SK-N-SH (cell line): ENCODE data around the gene UPF2.

Experiments used
- CTCF ChIP-seq: fragments of 200-600 bp; sonication (generic); IDR thresholded peaks from 2 replicates; pipeline ENCODE4 v1.6.1; 2017; ENCODE audit warnings: antibody characterized with exemption, mild to moderate bottlenecking, moderate library complexity
- GATA2 ChIP-seq: sonication (generic); formaldehyde crosslinking; IDR thresholded peaks from 2 replicates; pipeline ENCODE4 v1.5.0; 2020; ENCODE audit warnings: mild to moderate bottlenecking, missing genetic modification reagents
- POLR2AphosphoS5 ChIP-seq: IDR thresholded peaks from 2 replicates; pipeline ENCODE4 v1.6.1; 2012; ENCODE audit warnings: low read depth, low read length
- RAD21 ChIP-seq: IDR thresholded peaks from 2 replicates; pipeline ENCODE4 v1.6.1; 2012; ENCODE audit warnings: mild to moderate bottlenecking, low read length
- RCOR1 ChIP-seq: fragments of 150-350 bp; IDR thresholded peaks from 2 replicates; pipeline ENCODE4 v1.6.1; 2017; ENCODE audit warnings: antibody characterized with exemption, low read length
- RFX5 ChIP-seq: IDR thresholded peaks from 2 replicates; pipeline ENCODE4 v1.6.1; 2012; ENCODE audit warnings: mild to moderate bottlenecking, improper control_type of control experiment, low read length
- SIN3A ChIP-seq: IDR thresholded peaks from 2 replicates; pipeline ENCODE4 v1.6.1; 2012; ENCODE audit warnings: low read depth, mild to moderate bottlenecking, low read length, moderate library complexity, borderline replicate concordance
- USF1 ChIP-seq: IDR thresholded peaks from 2 replicates; pipeline ENCODE4 v1.4.0; 2012; ENCODE audit warnings: low read depth, borderline replicate concordance

- TF ChIP-seq CTCF, result no peak
- no peak for TF ChIP-seq RFX5
- TF ChIP-seq GATA2, result no peak
- no peak for TF ChIP-seq POLR2AphosphoS5
- no peak for TF ChIP-seq SIN3A
- TF ChIP-seq USF1, result no peak
- no peak for TF ChIP-seq RCOR1
- no peak for TF ChIP-seq RAD21
Observed at GRCh38 chr10:11881477-11882417, 160.9 kb downstream of the UPF2 start.
